HUDEP-2 (cell line): ENCODE results near the gene ZNF133.
"Not testable (repeated sequence)": the region's sequence is repeated elsewhere in the genome, so short reads cannot be mapped to it uniquely, and the experiment has no call there.

Source experiments
- DNase-seq, 76 experiments: peaks; one replicate each; lab custom pipeline; 2025; ENCODE audit not compliant: unreplicated experiment in 76 of 76; lab: John Stamatoyannopoulos, UW

The ZNF133 gene

DNA sequence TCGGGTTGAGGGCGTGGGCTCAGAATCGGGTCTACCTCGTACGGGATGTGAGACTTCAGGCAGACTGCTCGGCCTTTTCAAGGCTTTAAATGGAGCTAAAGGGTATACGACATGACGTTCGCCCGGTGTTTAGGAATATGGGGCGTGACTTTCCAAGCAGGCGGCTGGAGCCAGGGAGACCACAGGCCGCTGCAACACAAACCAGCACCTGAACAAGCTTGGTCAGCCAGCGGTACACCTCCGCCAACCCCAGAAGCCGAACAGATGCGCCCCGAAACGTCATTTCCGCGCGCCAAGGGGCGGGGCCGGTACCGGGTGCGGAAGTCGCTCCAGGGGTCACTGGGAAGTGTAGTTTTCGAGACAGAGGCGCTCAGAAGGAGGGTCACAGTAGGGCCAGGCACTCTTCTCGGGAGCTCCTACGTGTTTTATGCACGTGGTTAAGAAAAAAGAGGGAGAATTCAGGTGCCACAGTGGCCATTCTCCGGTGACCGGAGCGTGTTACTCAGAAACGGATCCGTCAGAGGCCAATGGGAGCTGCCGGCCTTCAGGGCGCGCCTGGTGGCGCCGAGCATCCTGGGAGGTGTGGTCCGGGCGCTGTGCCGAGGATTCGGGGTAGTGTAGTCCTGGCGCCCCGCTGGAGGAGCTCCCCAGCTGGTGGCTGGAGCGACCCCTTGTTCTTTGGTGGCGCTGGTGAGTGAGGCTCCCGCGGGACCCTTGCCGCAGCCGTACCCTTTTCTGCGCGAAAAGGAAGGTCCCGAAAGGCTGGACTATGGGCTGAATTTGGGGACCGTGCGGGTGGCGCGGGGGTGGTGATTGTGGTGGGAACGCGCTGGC is at the start of gene ZNF133:
Gene ZNF133 (plus strand): TSS at position 613 of the 834 bp plus-strand sequence. CDS start 17,160 bp downstream, outside the sequence.
- peak; percentile 7 to 98 (median 86) for DNase-seq

- DNase-seq: no peak
Observed at GRCh38 chr20:18240997-18241396, 47.3 kb upstream of the ZNF133 start.

- DNase-seq: no peak
Observed at GRCh38 chr20:18243802-18244201, 44.5 kb upstream of the ZNF133 start.

DNA sequence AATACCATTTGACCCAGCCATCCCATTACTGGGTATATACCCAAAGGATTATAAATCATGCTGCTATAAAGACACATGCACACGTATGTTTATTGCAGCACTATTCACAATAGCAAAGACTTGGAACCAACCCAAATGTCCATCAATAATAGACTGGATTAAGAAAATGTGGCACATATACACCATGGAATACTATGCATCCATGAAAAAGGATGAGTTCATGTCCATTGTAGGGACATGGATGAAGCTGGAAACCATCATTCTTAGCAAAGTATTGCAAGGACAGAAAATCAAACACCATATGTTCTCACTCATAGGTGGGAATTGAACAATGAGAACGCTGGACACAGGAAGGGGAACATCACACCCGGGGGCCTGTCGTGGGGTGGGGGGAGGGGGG is 39.8 kb upstream of the ZNF133 start:
- DNase-seq: not testable (repeated sequence)

DNA sequence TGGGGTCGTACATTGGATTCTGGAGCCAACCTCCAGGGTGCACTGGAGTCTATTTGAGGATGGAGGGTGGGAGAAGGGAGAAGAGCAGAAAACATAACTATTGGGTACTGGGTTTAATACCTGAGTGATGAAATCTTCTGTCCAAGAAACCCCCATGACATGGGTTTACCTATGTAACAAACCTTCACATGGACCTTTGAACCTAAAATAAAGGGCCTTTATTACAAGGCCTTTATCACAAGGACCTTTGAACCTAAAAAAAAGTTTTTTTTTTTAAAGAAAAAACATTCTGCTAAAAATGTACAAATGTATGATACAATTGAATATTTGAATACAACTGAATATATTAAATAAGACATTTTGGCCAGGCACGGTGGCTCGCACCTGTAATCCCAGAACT is 38.1 kb upstream of the ZNF133 start:
- DNase-seq: no peak

GRCh38 chr20:18252597-18253451 is 35.5 kb upstream of the ZNF133 start:
- no peak for DNase-seq

DNA sequence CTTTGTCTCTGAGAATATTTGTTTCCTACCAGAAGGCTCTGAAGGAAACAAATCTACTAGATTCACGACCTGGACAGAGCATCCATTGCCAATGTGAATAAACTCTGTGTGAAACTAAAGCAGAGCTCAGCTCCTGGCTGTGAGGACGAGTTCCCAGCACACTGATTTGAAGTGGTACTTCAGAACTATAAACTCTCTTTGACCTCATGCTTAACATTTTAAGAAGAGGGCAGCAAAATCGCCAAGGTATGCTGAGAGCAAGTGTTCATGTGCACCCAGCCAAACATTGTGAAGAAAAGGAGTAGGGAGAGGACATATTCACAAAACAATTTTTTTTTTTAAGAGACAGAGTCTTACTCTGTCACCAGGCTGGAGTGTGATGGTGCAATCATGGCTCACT is 33.7 kb upstream of the ZNF133 start:
- DNase-seq: no peak

GRCh38 chr20:18255526-18255925 is 32.8 kb upstream of the ZNF133 start:
- no peak for DNase-seq

DNA sequence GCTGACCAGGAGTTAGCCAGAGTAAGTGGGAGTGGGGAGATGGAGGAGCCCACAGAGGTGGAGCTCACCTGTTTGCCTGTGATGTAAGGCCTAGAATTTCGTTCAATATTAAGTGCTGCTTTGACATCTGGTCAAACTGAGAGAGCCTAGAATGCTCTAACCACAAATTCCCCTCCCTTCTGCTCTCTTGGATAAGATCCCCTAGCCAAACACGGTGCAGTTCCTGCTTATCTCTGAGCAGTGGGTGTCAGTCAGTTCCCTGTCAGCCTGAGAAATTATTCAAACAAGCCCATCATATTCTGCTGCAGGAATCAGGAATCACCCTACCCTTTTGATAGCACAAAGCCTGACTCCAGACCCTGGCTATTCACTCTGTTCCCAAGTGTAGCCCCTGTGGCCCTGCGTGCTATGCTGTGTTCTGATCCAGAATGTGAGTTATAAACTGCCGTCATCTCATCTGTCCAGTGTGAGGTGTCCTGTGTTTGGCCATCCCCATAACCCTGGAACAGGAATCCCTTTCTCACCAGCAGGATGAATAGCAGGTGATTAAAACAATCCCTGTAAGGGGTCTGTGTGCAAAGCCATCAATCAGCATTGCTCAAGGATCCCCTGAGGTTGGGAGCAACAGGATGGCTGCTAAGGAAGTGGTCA is 31.8 kb upstream of the ZNF133 start:
- DNase-seq: peak in 66 of 76 experiments; percentile 5 to 79 (median 36)

- DNase-seq: no peak
Observed at GRCh38 chr20:18258126-18258860, 30.0 kb upstream of the ZNF133 start.

DNA sequence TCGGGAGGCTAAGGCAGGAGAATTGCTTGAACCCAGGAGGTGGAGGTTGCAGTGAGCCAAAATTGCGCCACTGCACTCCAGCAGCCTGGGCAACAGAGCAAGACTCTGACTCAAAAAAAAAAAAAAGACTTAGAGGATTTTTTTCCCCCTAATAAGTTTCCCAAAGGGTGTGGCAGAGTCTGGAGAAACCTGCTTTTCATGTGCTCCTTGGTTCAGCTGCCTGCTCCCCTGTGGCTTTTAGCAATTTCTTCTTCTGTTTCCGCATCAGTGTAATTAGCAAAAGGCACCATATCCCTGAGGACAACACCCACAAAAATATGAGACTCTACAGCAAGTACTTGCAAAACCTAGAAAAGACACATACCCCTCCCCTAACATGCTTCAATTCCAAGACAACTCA is 28.6 kb upstream of the ZNF133 start:
- no peak for DNase-seq

DNA sequence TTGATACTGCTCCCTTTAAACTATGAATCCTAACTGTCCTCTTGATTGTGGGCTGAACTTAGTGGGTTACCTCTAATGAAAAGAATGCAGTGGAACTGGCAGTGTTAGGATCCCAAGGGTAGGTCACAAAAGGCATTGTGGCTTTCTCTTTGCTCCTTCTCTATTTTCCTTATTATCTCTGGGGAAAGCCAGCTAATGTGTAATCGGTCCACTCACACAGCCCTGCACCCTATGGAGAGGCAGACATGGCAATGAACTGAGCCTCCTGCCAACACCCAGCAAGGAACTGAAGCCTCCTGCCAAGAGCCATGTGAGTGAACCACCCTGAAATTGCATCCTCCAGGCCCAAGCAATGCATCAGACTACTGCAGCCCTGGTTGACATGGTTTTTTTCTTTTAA is 24.6 kb upstream of the ZNF133 start:
- no peak for DNase-seq

DNA sequence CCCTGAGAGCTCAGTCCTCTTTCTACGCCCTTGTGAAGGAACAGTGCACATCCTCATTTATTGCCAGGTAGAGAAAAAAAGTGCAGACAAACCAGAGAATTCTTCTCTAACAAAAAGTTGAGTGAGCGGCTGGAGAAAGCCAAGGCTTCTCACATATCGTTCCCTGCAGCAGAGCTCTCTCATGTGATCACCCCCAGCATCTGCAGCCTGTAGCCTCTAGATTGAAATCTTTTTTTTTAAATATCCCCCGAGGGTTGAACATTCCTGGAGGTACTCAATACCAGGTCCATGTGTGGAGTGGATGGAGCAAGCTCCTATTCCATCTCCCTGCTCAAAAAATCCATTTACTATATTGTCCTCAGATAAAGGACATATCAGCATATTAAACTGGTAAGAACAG is 22.9 kb upstream of the ZNF133 start:
- DNase-seq: no peak

DNA sequence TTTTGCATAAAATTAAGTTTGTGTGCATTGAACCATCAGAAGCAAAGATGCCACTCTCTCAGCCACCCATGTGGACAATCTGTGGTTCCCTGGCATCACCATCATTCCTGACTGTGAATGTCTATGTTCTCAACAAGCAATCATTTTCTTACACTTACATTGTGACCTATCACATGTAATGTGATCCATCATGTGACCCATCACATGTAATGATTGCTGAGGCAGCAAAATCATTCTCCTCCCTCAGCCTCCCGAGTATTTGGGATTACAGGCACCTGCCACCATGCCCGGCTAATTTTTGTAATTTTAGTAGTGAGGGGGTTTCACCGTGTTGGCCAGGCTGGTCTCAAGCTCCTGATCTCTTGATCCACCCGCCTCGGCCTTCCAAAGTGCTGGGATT is 22.0 kb upstream of the ZNF133 start:
- no peak for DNase-seq

GRCh38 chr20:18267815-18268214 is 20.5 kb upstream of the ZNF133 start:
- no peak for DNase-seq

DNA sequence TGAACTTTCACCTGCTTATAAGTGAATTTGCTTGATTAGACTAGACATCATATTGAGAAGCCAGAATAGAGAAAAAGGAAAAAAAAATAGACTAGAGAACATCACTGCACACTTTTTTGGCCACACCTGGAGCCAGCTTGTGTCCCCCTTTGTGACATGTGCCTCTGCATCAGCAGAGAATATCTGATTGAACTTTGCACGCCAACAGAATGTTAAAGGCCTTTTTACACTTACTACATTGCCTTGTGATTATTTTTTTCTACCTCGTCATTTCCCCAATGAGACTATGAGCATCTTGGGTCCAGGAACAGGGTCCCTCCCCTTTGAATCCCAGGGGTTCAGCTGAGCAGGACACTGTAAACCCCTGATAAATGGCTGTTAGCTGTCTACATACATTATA is 17.2 kb upstream of the ZNF133 start:
- DNase-seq: no peak

- peak in 3 of 76 experiments; percentile 10 to 34 (median 15) for DNase-seq
Observed at GRCh38 chr20:18272451-18272850, 15.9 kb upstream of the ZNF133 start.

DNA sequence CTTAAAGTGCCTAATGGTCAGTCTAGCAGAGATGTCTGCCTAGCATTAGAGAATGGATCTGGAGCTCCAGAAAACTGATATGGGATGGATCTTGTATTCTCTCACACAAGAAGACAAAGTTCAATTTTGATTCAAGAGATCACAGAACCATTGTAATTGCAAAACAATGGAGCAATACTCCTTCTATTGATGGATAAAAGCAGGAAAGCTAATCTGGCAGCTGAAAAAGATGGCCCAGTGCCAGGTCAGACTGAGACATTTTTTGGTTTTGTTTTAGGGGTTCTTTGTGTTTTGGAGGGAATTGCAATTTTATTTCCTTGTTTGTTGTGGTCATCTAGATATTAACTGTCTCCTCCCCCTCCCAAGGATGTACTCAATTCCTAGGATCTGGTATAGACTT is 14.6 kb upstream of the ZNF133 start:
- no peak for DNase-seq

GRCh38 chr20:18275960-18276359 is 12.4 kb upstream of the ZNF133 start:
- not testable (repeated sequence) for DNase-seq

DNA sequence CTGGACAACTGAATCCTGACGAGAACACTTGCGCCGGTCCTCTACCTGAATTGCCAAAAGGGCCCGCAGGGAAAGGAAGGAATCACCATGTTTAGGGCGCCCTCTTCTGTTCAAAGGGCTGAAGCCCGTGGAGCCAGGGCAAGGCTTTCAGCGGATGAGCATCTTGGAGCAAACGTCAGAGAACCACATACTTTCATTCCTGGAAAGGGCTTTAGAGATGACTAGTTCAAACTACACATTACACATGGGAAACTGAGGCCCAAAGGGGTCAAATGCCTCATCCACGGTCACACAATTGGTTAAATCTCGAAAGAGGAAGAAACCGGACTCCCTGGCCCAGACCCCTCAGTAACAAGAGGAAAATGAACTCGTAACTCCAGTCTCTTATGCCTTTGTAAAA is 11.5 kb upstream of the ZNF133 start:
- peak in 63 of 76 experiments; percentile 4 to 74 (median 45) for DNase-seq
